ENCODE measurements around the gene FBXO8.

The FBXO8 gene

GRCh38 chr4:174199735-174200134, 83.7 kb downstream of the FBXO8 start:
- no peak for TF ChIP-seq CTCF (IDR thresholded peaks at IDR 0.05; ENCODE audit: low read depth, low read length)
- Histone ChIP-seq H3K4me3 (ENCODE audit: low read depth, low read length) (no peak overlapping the region), H3K9me3 (ENCODE audit: severe bottlenecking) (no peaks in the 10 kb centered on the region), H3K36me3 (no peaks in the 10 kb centered on the region), H3K27me3 (ENCODE audit: insufficient read depth, low read depth, severe bottlenecking) (no peaks in the 10 kb centered on the region), H3K27ac (no peak overlapping the region)
- DNase-seq = no peak

- Histone ChIP-seq H3K27ac (no peak overlapping the region), H3K27me3 (ENCODE audit: insufficient read depth, low read depth, severe bottlenecking) (no peaks in the 10 kb centered on the region), H3K4me3 (ENCODE audit: low read depth, low read length) (no peak overlapping the region), H3K36me3 (no peaks in the 10 kb centered on the region), H3K9me3 (ENCODE audit: severe bottlenecking) (no peaks in the 10 kb centered on the region)
- DNase-seq = no peak
- TF ChIP-seq CTCF (IDR thresholded peaks at IDR 0.05; ENCODE audit: low read depth, low read length) = no peak
Measured at GRCh38 chr4:174198828-174199227, 84.6 kb downstream of the FBXO8 start.

GRCh38 chr4:174198396-174198795, 85.1 kb downstream of the FBXO8 start:
- Histone ChIP-seq H3K4me3 (ENCODE audit: low read depth, low read length) (no peak overlapping the region), H3K36me3 (no peaks in the 10 kb centered on the region), H3K27me3 (ENCODE audit: insufficient read depth, low read depth, severe bottlenecking) (no peaks in the 10 kb centered on the region), H3K9me3 (ENCODE audit: severe bottlenecking) (no peaks in the 10 kb centered on the region), H3K27ac (no peak overlapping the region)
- no peak for TF ChIP-seq CTCF (IDR thresholded peaks at IDR 0.05; ENCODE audit: low read depth, low read length)
- DNase-seq = no peak

- no peaks in the 10 kb centered on the region for H3K9me3 ChIP-seq (ENCODE audit: severe bottlenecking)
- no peak for DNase-seq
- no peaks in the 10 kb centered on the region for H3K27me3 ChIP-seq (ENCODE audit: insufficient read depth, low read depth, severe bottlenecking)
- TF ChIP-seq CTCF (IDR thresholded peaks at IDR 0.05; ENCODE audit: low read depth, low read length) = no peak
- no peak overlapping the region for H3K4me3 ChIP-seq (ENCODE audit: low read depth, low read length)
- no peak overlapping the region for H3K27ac ChIP-seq
- H3K36me3 ChIP-seq = no peaks in the 10 kb centered on the region
Measured at GRCh38 chr4:174193438-174194374, 89.8 kb downstream of the FBXO8 start.

- no peaks in the 10 kb centered on the region for H3K27me3 ChIP-seq (ENCODE audit: insufficient read depth, low read depth, severe bottlenecking)
- H3K27ac ChIP-seq = no peak overlapping the region
- no peak overlapping the region for H3K4me3 ChIP-seq (ENCODE audit: low read depth, low read length)
- no peaks in the 10 kb centered on the region for H3K9me3 ChIP-seq (ENCODE audit: severe bottlenecking)
- no peak for TF ChIP-seq CTCF (IDR thresholded peaks at IDR 0.05; ENCODE audit: low read depth, low read length)
- DNase-seq = no peak
- no peaks in the 10 kb centered on the region for H3K36me3 ChIP-seq
Measured at GRCh38 chr4:174192943-174193342, 90.5 kb downstream of the FBXO8 start.
